Measurements from ENCODE around the gene TCF4. TPM values are rescaled to one million over a fixed set of nuclear protein-coding genes. Genes with fewer than 3 reads are reported as not detected.
A peak's percentile ranks its signal among the peaks of the same experiment; 100 is the strongest.

Gene TCF4
- total and polyA plus RNA-seq, 10 donors, result 14.6 to 200 (median 153) TPM

GRCh38 chr18:55386545-55386944, 201.4 kb downstream of the TCF4 start:
- WGBS, 5 donors, result 81 to 100% (median 93%) methylated on average over 1 of the region's 1 CpG
- TF ChIP-seq POLR2A (IDR thresholded peaks at IDR 0.05) (no peak), POLR2AphosphoS5 (IDR thresholded peaks at IDR 0.05) (no peak), CTCF (IDR thresholded peaks at IDR 0.05 in 8 of 11, conservative IDR thresholded peaks at IDR 0.05 in 3 of 11) (no peak)
- no peak for DNase-seq
- Histone ChIP-seq H3K4me1 (peaks cover 0 to 17% (median 7%) of the 10 kb centered on the region in 6 donors), H3K27ac (peak overlapping the region in 5 of 8 donors; percentile 48 to 76 (median 67)), H3K4me3 (no peak overlapping the region), H3K9me3 (peaks cover 0 to 16% (median 11%) of the 10 kb centered on the region in 8 donors), H3K36me3 (no peaks in the 10 kb centered on the region), H3K27me3 (replicated peaks in 1 of 7) (no peaks in the 10 kb centered on the region)
- intact Hi-C loops (cut with DNase I; ENCODE audit: low total_unique reads), result no loop called here

GRCh38 chr18:55385770-55386169, 202.2 kb downstream of the TCF4 start:
- WGBS, 5 donors, result 90 to 93% (median 92%) methylated on average over 4 of the region's 4 CpGs
- H3K36me3 ChIP-seq, result no peaks in the 10 kb centered on the region
- intact Hi-C loops (cut with DNase I; ENCODE audit: low total_unique reads), result no loop called here
- no peak overlapping the region for H3K27ac ChIP-seq
- H3K27me3 ChIP-seq (replicated peaks in 1 of 7), result no peaks in the 10 kb centered on the region
- TF ChIP-seq POLR2A (IDR thresholded peaks at IDR 0.05), result no peak
- no peak for TF ChIP-seq POLR2AphosphoS5 (IDR thresholded peaks at IDR 0.05)
- TF ChIP-seq CTCF (IDR thresholded peaks at IDR 0.05 in 8 of 11, conservative IDR thresholded peaks at IDR 0.05 in 3 of 11), result no peak
- peaks cover 0 to 17% (median 7%) of the 10 kb centered on the region in 6 donors for H3K4me1 ChIP-seq
- no peak overlapping the region for H3K4me3 ChIP-seq
- peaks cover 0 to 17% (median 11%) of the 10 kb centered on the region in 8 donors for H3K9me3 ChIP-seq
- DNase-seq, result no peak

DNA sequence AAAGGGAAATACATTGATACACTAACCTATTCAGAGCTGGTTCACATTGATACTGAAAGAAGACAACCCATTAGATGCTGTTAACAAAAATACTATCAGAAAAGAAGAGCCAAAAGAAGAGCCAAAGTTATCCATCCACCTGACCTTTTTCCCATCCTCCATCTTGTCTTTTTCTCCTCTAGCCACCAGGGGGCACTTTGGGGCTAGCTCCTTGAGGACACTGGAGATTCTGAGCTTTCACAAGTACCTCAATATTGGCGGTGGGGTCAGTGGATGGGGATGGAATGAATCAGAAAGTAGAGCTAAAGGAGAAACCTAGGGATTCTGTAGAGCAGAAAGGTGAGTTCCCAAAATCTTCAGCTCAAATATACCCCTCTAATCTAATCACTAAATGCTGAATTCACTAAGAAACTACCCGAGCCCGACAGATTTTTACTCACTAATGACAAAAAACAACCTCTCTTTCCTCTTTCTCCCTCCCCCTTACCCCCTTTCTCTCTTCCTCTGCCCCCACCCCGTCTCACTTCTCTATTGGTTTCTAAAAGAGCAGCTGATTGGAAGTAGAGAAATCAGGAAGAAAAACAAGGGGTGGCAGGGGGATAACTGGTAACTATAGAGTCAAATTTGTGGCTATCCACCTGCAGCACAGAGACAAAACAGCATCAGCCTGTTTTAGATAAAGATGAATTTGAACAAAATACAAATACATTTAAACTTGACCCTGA, 203.3 kb downstream of the TCF4 start:
- no peaks in the 10 kb centered on the region for H3K36me3 ChIP-seq
- peaks cover 0 to 17% (median 7%) of the 10 kb centered on the region in 6 donors for H3K4me1 ChIP-seq
- intact Hi-C loops (cut with DNase I; ENCODE audit: low total_unique reads), result no loop called here
- no peak overlapping the region for H3K27ac ChIP-seq
- no peaks in the 10 kb centered on the region for H3K27me3 ChIP-seq (replicated peaks in 1 of 7)
- no peak for DNase-seq
- WGBS, 5 donors, result 51 to 66% (median 57%) methylated on average over 4 of the region's 4 CpGs
- H3K9me3 ChIP-seq, result peaks cover 0 to 17% (median 11%) of the 10 kb centered on the region in 8 donors
- H3K4me3 ChIP-seq, result no peak overlapping the region
- TF ChIP-seq POLR2AphosphoS5 (IDR thresholded peaks at IDR 0.05) (no peak), POLR2A (IDR thresholded peaks at IDR 0.05) (no peak), CTCF (IDR thresholded peaks at IDR 0.05 in 8 of 11, conservative IDR thresholded peaks at IDR 0.05 in 3 of 11) (peak in 10 of 11 experiments; percentile 25 to 67 (median 51))

- peaks cover 0 to 17% (median 7%) of the 10 kb centered on the region in 6 donors for H3K4me1 ChIP-seq
- 87 to 97% (median 91%) methylated on average over 4 of the region's 4 CpGs for WGBS, 5 donors
- no peak for DNase-seq
- peaks cover 0 to 17% (median 11%) of the 10 kb centered on the region in 8 donors for H3K9me3 ChIP-seq
- H3K27ac ChIP-seq, result no peak overlapping the region
- H3K36me3 ChIP-seq, result no peaks in the 10 kb centered on the region
- TF ChIP-seq CTCF (IDR thresholded peaks at IDR 0.05 in 8 of 11, conservative IDR thresholded peaks at IDR 0.05 in 3 of 11), result no peak
- TF ChIP-seq POLR2A (IDR thresholded peaks at IDR 0.05), result no peak
- no peak for TF ChIP-seq POLR2AphosphoS5 (IDR thresholded peaks at IDR 0.05)
- no peak overlapping the region for H3K4me3 ChIP-seq
- intact Hi-C loops (cut with DNase I; ENCODE audit: low total_unique reads), result no loop called here
- no peaks in the 10 kb centered on the region for H3K27me3 ChIP-seq (replicated peaks in 1 of 7)
Observed at GRCh38 chr18:55384115-55384514, 203.9 kb downstream of the TCF4 start.

Data from spleen (tissue), 11 donors.